ENCODE results near the gene CCDC174. TPM values are rescaled to one million over a fixed set of nuclear protein-coding genes. Genes with fewer than 3 reads are reported as not detected.

CCDC174 gene
- total RNA-seq, 3 donors from 2014 or later, result 20.0 to 29.8 (median 27.9) TPM

- peaks cover 2% of the 10 kb centered on the region for H3K36me3 ChIP-seq (ENCODE audit: low read depth)
- DNase-seq (no peak), ATAC-seq (no peak)
- H3K9me3 ChIP-seq, result no peaks in the 10 kb centered on the region
- H3K4me3 ChIP-seq, result no peak overlapping the region
- no peaks in the 10 kb centered on the region for H3K4me1 ChIP-seq (ENCODE audit: low read depth)
- intact Hi-C loops (cut with DNase I, micrococcal nuclease), result loop anchor here in 1 of 2 donors (10.0 kb wide), 1 partner anchor 248 kb away; no protein-coding TSS in a partner anchor
- no peak for TF ChIP-seq CTCF (IDR thresholded peaks at IDR 0.05)
Measured at GRCh38 chr3:14676881-14677280, 25.3 kb downstream of the CCDC174 start.

- Histone ChIP-seq H3K4me3 (no peak overlapping the region), H3K4me1 (ENCODE audit: low read depth) (no peaks in the 10 kb centered on the region), H3K9me3 (no peaks in the 10 kb centered on the region), H3K36me3 (ENCODE audit: low read depth) (no peaks in the 10 kb centered on the region)
- no peak for DNase-seq
- ATAC-seq, result peak; percentile 25
- intact Hi-C loops (cut with DNase I, micrococcal nuclease), result loop anchor here in 1 of 2 donors (10.0 kb wide), 1 partner anchor 247 kb away; no protein-coding TSS in a partner anchor
- TF ChIP-seq CTCF (IDR thresholded peaks at IDR 0.05), result no peak
Measured at GRCh38 chr3:14678015-14678503, 26.5 kb downstream of the CCDC174 start.

- TF ChIP-seq CTCF (IDR thresholded peaks at IDR 0.05), result no peak
- Histone ChIP-seq H3K36me3 (ENCODE audit: low read depth) (no peaks in the 10 kb centered on the region), H3K4me3 (no peak overlapping the region), H3K9me3 (no peaks in the 10 kb centered on the region), H3K4me1 (ENCODE audit: low read depth) (no peaks in the 10 kb centered on the region)
- ATAC-seq (no peak), DNase-seq (no peak)
- intact Hi-C loops (cut with DNase I, micrococcal nuclease), result no loop called here
Measured at GRCh38 chr3:14680115-14680514, 28.6 kb downstream of the CCDC174 start.

- no peaks in the 10 kb centered on the region for H3K4me1 ChIP-seq (ENCODE audit: low read depth)
- H3K9me3 ChIP-seq, result no peaks in the 10 kb centered on the region
- no peak for TF ChIP-seq CTCF (IDR thresholded peaks at IDR 0.05)
- DNase-seq (no peak), ATAC-seq (no peak)
- intact Hi-C loops (cut with DNase I, micrococcal nuclease), result no loop called here
- H3K36me3 ChIP-seq (ENCODE audit: low read depth), result no peaks in the 10 kb centered on the region
- no peak overlapping the region for H3K4me3 ChIP-seq
Measured at GRCh38 chr3:14680716-14681115, 29.2 kb downstream of the CCDC174 start.

GRCh38 chr3:14684447-14684846 is 32.9 kb downstream of the CCDC174 start:
- H3K9me3 ChIP-seq, result no peaks in the 10 kb centered on the region

More at GRCh38 chr3:14684447-14684846, 32.9 kb downstream of the CCDC174 start:
- TF ChIP-seq CTCF (IDR thresholded peaks at IDR 0.05), result no peak
- no peaks in the 10 kb centered on the region for H3K36me3 ChIP-seq (ENCODE audit: low read depth)
- DNase-seq (no peak), ATAC-seq (no peak)
- no peaks in the 10 kb centered on the region for H3K4me1 ChIP-seq (ENCODE audit: low read depth)
- no peak overlapping the region for H3K4me3 ChIP-seq
- intact Hi-C loops (cut with DNase I, micrococcal nuclease), result no loop called here
